Urothelium cell line (cell line): ENCODE data around the gene SHROOM3.

ENCODE experiments used
- DNase-seq: peaks from one replicate; pipeline ENCODE4 v3.0.0; 2011; ENCODE audit warnings: low spot score, mixed read lengths
- FAIRE-seq: peaks from 2 replicates; lab custom pipeline; 2011; peaks lifted over from hg19 to GRCh38; lab: Jason Lieb, UNC

Gene SHROOM3

DNA sequence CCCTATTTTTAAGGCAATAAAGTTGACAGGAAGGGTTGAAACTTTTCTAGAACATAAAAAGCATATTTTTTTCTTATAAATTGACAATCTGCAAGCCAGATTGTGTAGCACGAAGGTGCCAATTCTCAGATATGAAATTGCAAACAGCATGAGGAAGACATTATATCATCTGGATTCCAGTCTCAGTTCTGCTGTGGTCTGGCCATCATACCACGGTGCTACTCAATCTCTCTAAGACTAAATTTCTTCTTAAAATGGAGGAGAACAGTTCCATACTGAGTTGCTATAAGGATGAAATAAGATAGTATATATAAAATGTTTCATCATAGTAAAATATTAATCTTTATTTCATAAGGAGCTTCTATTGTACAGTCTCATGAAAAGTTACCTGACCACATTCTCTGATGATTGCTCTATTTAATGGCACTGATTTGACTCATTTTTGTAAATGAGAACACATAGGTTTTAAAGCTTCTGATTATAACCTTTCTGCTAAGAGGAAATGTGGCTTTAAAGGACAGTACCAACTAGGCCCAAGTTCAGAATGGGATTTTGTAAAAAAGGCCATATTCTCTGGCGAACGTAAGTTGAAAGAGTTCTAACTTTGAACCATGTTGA lies 127.9 kb downstream of the SHROOM3 start:
- FAIRE-seq (no peak), DNase-seq (no peak)

- no peak for FAIRE-seq
- no peak for DNase-seq
These were observed 128.6 kb downstream of the SHROOM3 start for GRCh38 chr4:76563454-76564122.

GRCh38 chr4:76564123-76564915 lies 129.3 kb downstream of the SHROOM3 start:
- no peak for DNase-seq
- no peak for FAIRE-seq

DNA sequence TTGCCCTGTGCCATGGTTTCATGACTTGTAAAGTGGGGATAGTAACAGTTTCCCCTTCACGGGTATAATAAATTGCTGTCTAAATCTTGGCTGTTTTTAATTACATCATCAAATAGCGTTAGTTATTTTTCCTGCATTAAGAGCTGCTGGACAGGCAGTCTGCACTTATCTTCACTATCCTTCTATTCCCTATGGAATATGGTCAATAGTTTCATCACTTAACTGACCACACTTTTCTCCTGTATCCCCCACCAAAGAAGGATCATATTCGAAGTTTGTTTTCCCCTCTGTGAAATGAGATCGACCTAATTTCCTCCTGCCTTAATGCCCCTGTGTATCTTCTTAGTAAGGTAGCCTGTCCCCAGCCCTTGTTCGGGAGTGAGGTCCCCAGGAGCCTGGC lies 133.2 kb downstream of the SHROOM3 start:
- FAIRE-seq = no peak
- DNase-seq = no peak

GRCh38 chr4:76569225-76569624 lies 134.2 kb downstream of the SHROOM3 start:
- FAIRE-seq (no peak), DNase-seq (no peak)

DNA sequence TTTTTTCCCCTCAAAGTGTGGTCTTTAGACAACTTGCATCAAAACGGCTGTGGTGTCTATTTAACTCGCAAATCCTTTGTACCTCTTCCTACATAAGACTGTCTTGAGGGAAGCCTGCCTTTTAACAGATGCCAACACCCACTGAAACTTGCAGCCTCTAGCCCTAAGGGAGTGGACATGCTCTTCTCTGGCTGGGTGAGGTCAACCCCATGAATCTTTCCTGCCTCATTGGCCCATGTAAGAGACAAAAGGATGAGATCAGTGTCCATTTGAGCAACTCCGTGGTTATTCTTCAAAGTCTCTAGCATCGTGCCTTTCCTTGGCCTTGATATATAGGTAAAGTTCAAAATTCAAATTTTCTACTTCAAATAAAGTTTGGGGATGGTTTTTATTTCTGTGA lies 134.7 kb downstream of the SHROOM3 start:
- no peak for DNase-seq
- no peak for FAIRE-seq

DNA sequence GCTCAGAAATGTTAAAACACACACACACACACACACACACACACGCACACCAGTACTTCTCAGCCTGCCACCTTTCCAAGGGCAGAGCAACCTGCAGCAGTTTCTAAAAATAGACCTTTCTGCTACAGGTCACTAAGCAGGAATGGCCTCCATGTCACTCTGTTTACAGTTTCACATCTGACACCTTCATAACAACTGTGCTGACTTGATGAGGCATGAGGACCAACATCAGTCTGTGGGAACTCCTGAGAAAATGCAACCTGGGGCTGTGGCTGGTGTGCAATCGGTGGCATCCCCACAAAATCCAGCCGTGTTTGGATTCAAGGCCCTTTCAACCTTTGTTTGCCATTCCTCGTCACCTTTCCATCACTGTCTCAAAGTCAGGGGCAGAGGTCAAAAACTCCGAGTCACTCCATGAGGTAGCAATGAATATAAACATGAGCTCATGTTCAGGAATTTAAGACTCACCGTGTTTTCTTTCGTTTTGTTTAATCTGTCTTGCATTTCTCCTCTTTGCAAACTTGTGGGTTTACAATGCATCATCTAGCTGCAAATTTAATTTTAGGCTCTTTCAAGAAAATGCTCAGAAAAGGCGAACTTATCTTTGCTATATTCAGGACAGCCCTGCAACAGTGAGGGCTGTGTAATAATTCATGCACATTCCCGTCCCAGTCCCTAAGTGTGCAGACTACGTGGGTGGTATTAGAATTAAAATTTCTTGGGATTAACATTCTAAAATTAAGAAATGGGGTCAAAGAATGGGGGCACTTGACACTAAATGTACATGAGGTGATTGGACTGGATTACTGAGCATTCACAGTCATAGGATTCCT lies 135.3 kb downstream of the SHROOM3 start:
- FAIRE-seq (no peak), DNase-seq (peak; percentile 52)

DNA sequence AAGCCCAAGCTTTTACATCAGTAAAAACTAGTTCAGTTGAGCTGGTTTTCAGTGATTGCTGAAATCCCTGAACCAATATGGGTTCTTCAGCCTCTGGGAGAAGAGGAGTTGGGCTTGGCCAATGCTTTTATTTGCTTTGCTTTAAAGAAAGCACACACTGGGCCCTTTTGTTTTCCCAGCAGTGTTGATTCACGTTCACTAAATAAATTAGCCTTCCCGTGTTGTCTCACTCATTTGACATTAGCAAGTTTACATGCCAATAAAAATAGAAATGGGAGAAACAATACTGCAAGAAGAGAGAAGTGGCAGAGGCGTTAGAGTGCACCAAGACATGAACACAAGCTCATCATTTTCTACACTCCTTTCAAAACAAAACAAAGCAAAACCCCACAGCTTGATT lies 136.2 kb downstream of the SHROOM3 start:
- FAIRE-seq (no peak), DNase-seq (no peak)

DNA sequence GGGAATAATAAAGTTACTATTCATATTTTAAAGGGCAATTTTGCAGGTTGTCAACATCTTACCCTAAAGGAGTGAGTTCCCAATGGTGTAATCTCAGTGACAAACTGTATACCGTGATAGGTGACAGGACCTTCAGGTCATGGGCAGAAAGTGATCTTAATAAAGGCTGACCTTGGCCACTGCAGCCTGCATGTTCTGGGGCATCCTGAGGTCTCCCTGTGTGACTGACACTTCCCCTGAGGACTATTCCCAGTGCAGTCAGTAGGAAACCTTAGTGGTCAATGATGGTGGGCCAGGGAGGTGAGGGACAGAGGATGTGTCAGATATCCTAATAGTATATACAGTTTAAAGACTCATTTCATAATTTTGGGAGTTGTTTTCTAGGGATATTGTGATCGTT lies 137.2 kb downstream of the SHROOM3 start:
- DNase-seq (no peak), FAIRE-seq (no peak)

DNA sequence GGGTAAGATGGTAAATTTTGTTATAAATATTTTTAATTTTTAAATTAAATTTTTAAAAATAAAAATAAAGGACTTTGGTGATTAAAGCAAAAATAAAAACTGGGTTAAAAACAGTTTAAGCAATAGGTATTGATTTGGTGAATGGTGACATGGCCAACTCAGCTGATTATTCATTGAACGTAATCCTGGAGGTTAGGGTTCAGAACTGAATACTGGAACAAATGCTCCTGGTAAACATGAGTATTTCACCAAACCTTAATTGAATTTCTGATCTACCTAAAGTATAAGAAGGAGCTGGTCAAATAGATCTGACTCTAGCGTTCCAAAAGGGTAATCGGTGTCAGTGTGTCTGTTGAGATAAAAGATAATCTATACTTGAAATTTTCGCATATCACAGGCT lies 141.8 kb downstream of the SHROOM3 start:
- DNase-seq (no peak), FAIRE-seq (no peak)

GRCh38 chr4:76578002-76578560 lies 143.1 kb downstream of the SHROOM3 start:
- no peak for DNase-seq
- no peak for FAIRE-seq

- FAIRE-seq (peak; percentile 52), DNase-seq (no peak)
These were observed 144.8 kb downstream of the SHROOM3 start for GRCh38 chr4:76579596-76580375.

- FAIRE-seq = no peak
- no peak for DNase-seq
These were observed 146.3 kb downstream of the SHROOM3 start for GRCh38 chr4:76581077-76581962.

DNA sequence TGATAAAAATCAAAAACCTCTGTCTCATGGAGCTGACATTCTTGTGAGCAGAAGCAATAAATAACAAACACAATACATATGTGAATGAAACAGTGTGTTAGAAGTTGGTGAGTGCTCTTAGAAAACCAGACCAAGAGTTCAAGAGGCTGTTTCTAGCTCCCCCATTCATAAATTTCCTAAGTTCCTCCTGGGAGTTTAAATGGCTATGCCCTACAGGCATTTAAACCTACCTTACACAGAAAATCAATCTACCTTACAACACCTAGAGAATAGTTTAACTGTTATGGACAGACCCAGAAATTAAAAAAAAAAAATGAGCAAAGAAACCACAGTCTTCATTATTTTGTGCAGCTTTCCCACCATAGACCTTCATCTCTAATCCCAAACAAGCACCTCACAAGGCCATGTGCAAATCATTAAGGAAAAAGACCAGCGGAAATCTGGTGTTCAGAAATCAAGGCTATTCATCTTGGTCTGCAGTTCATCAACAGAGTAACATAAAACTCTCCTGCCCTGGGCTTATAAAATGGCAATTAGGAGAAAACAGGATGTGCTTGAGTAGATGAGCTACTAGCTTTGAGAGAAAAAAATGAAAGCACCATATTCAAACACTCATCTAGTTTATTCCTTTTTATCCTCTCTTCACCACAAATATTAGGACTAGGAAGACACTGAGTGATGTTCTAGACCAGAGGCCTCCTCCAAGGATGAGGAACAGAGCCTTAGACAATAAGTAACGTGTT lies 147.2 kb downstream of the SHROOM3 start:
- DNase-seq (no peak), FAIRE-seq (no peak)

DNA sequence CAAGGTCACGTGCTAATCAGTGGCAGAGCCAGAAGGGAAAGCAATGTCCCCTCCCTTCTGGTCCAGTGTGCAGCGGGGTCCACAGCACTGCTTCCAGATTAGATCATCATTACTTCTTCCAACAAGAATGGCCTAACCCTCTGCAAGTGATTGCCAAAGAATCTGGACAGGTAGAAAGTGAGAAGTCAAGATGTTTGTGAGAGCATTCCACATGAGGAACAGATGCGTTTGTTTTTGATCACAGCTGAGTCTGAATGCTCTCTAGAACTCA lies 147.7 kb downstream of the SHROOM3 start:
- no peak for FAIRE-seq
- no peak for DNase-seq

GRCh38 chr4:76584241-76585152 lies 149.5 kb downstream of the SHROOM3 start:
- FAIRE-seq (no peak), DNase-seq (no peak)

DNA sequence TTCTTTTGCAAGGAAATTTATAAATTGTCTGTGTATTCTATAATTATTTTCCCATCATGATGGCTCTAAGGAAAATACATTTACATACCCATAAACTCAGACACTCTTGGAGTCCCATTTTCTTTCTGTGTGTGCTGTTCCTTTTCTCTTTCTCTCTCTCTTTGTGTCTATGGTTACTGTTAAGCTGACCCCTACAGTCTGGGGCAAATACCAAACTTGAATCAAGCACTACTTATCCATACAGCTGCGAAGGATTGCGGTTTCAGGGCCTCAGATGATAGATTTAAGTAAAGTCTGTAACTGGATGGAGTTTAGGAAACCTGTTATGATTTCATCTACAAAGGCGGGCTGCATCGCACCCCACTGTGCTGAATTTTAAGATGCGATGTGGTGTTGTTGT lies 150.2 kb downstream of the SHROOM3 start:
- DNase-seq (no peak), FAIRE-seq (no peak)
